ENCODE data around the gene WBP2.

Gene WBP2

DNA sequence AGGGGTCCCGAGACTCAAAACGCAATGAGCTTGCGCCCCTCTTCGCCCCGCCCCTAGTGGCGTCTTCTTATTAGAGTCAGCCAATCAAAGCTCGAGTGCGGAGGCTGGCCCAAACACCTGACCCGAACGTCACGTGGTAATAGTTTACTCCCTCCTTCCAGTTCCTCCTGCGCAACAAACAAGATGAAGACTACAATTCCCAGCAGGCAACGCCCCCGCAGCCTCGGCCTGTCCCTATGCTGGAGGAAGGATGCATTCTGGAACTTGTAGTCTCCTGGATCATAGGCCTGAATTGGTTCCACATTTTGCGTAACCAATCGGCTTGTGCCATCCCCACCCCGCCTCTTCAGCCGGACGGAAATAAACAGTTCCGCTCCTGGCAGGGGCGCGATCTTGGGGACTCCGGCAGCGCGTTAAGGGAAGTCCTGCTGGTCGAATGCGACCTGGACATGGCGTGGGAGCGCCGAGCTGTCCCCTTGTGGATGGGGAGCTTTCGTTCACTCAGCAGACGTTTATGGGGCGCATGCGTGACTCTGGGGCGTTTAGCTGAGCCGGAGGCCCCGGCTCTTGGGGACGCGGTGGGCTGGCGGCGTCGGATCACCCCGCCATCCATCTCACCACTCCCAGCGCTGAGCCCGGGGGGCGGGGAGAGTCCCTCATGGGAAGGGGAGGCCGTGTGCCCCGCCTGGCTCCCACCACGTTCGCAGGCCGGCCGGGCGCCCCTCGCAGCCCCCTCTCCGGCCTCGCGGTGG is at the start of gene WBP2:
WBP2 (minus strand) TSS at position 26 of the 752 bp plus-strand sequence. CDS start 38 bp downstream, outside the sequence.
- DNase-seq, result peak; percentile 81 to 100 (median 98)

GRCh38 chr17:75902406-75902805 is 47.3 kb upstream of the WBP2 start:
- no peak for DNase-seq

GRCh38 chr17:75901727-75902126 is 46.6 kb upstream of the WBP2 start:
- no peak for DNase-seq

DNA sequence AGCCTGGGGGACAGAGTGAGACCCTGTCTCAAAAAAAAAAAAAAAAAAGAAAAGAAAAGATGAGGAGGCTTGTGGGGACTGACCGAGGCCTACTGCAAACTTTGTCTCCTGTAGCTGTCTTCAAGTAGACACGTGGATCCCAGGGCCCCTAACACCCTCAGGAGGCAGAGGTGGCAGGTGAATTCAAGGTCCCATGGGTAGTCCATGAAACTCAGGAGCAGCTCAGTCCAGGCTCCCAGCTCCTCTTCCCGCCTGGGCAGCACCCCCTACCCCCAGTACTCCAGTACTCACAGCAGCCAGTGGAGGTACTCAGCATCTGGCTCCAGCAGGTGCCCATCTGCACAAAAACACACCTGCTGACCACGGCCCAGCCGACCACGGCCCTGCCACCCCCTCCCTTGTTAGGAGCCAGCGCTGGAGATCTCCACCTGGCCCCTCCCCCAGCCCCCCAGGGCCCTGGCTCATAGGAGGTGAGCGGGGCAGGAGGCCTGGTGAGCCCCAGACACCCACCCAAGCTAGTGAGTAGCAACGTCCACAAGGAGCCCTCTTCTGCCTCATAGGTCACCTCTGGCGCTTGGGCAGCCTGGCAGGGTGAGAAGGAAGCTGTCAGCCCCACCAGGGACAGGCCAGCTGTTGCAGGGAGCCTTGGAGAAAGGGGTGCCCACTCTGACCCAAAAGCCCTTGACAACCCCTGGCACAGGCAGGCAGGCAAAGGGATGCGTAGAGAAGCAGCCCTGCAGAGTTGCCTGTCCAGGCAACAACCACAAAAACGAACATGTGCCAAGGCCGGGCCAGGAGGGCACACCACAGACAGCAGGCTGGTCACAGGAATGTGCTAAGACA is 45.8 kb upstream of the WBP2 start:
- no peak for DNase-seq

DNA sequence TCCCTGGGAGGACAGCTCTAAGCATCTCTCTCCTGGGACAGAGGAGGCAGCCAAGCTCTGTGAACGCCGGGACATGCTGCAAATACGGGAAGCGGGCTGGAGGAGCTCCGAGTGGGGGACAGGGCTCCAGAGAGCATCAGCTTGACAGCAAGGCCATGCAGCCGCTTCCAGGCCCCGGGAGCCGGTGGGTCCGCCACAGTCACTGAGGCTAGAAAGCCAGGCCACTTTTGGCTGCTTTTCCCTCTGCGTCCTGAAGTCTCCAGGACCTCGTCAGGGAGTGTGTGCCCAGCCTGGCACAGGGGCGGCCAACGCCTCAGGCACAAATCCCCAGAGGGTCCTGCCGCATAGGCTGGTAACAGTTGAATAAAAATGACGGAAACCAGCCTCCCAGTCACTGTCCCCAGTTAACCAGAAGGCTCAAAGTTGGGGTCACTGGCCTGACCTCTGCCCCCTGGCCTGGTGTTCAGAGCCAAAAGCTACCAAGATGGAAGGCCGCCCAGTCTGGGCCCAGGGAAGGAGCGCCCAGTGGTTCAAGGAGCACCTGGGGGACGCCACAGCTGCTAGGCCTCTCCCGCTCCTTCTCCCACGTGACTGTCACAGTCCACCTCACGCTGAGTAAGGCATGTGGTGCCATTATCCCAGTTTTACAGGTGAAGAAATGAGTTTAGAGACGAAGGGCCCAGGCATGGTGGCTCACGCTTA is 44.8 kb upstream of the WBP2 start:
- DNase-seq, result no peak

DNA sequence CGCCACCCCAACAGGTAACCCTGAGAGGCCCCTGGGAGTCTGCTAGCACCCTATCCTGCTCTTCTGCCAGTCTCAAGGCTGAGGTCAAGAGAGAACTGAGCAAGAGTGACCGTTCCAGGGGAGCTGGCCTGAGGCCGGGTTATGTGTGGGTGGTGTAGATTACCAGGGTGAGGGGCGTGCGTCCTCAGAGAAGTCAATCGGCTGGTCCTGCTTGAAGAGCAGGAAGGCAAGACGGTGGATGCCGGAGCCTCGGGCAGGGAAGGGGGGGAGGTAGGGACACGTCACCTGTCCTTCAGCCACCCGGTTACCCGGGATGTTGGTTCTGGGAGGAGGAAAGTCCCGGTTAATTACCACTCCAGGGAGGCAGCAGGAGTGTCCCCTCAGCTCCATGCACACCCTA is 44.2 kb upstream of the WBP2 start:
- no peak for DNase-seq

DNA sequence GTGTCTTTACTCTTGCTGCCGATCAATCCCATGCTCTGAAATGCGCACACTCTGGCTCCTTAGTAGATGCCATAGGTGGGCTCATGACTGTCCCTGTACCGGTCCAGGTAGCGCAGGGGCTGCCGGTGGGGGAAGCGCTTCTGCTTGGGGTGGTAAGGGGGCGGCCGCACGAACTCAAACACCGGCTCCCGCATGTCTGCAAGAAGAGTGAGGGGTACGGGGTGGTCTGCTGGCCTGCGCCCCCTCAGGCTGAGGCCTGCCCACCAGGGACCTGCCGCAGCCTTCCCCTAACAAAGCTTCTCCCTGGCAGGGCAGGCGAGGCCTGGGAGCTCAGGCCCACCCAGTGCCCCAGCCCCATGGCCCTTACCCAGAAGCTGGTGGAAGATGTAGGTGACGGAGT is 43.7 kb upstream of the WBP2 start:
- no peak for DNase-seq

DNA sequence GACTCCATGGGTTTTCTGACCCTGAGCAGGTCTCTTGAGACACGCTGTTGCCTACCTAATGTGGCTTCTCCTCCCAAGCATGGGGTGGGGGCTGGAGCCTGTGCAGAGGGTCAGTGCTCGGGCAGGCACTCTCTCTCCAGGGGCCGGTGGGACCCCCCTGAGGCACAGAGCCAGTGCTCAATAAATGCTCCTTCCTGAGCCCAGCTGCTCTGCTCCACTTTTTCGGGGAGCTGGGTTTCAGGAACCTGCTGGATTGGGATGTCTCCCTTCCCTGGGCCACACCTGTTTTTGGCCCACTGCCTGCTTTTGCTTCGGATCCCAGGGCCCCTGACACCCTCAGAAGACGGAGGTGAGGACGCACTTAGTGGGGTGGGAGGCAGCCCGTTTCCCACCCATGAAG is 42.9 kb upstream of the WBP2 start:
- no peak for DNase-seq

- peak in 7 of 14 donors; percentile 36 to 78 (median 67) for DNase-seq
These were observed 42.3 kb upstream of the WBP2 start for GRCh38 chr17:75897160-75898019.

GRCh38 chr17:75896415-75897159 is 41.5 kb upstream of the WBP2 start, which contains the start of gene TRIM65:
Gene TRIM65, minus strand, starts transcription at chr17:75896951. Its CDS starts 14 bp downstream, at chr17:75896937.
- peak in 13 of 14 donors; percentile 38 to 87 (median 78) for DNase-seq

DNA sequence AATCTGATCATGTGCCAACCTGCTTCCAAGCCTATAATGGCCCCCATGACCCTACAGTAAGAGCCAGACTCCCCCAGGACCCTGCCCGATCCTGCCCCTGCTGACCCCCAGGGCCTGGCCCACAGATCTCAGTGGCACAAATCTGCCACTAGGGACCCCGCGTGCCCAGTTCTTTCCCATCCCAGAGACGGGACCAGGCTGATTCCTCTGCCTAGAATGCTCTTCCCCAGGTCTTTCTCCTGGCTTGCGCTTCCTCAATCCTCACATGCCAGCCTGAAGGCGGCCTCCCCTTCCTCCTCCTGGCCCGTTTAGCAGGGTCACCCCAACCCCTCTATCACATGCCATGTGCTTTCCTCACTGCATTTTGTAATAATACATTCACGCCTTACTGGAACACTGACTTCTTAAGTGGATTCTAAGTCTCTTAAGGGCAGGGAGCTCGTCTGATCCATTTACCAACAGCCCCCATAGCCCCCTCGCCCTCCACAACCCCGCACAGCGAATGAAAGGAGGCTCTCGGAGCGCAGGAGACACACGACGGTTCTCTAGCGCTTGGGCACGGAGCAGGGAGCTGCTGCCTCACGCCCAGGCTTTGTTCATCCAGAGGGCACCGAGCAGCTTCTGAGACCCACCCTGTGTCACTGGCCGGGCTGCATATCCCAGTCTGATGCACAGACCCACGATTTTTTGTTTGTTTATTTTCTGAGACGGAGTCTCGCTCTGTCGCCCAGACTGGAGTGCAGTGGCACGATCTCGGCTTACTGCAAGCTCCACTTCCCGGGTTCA is 40.4 kb upstream of the WBP2 start:
- peak in 2 of 14 donors; percentile 20 to 33 for DNase-seq

DNA sequence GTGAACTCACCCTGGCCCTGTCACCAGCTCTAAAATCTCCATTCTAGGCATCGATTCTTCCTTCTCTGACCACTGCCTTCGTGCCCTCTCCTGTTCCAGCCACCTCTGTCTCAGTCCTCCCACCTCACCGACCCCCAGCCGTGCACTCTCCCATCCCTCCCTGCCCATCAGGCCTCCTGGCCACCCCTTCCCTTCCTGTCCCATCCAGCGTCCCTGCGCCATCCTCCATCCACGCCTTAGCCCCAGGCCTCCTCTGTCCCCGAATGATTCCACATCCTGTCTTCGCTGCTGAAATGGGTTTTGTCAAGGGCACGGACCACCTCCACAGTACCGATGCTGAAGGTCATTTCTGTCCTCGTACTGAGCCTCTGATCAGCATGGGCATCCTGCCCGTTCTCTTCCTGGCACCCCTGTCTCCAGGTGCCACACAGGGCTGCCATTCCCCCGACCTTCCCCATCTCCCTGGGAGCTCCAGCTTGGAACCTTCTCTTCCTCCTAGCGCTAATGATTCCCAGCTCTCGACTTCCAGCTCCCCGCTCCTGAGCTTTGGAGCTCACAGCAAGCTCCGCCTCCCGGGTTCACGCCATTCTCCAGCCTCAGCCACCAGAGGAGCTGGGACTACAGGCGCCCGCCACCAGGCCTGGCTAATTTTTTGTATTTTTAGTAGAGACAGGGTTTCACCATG is 39.1 kb upstream of the WBP2 start:
- DNase-seq, result peak in 1 of 14 donors; percentile 25

- no peak for DNase-seq
These were observed 38.3 kb upstream of the WBP2 start for GRCh38 chr17:75893305-75894048.

DNA sequence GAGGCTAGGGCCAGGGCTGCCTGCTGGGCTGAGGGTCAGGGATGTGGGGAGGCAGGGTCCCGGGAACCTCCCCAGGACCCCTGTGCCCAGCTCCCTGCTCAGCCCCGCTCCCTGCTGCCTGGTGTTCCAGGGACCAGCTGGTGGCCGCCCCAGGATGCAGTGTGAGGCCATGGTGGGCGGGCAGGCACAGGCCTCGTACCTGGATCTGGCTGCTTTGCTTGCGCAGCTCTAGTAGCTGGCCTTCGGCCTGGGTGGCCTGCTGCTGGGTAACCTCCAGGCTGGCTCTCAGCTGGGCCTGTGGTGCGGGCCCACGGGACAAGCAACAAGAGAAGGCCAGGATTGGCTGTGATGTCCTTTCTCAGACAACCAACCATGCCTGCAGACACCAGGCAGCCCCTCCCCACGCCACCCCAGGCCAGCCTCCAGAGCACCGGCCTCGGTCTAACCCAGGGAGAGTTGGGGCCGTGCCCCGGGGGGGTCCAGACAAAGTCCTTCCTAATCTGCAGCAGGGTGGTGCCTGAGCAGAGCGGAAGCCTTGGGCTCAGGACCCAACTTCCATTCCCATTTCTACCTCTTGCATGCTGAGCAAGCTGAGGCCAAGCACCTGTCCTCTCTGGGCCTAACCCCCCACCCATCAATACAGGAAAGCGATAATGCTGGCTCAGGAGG is 37.6 kb upstream of the WBP2 start:
- DNase-seq, result peak in 6 of 14 donors; percentile 27 to 71 (median 54)

- DNase-seq, result no peak
These were observed 36.7 kb upstream of the WBP2 start for GRCh38 chr17:75891605-75892555.

- no peak for DNase-seq
These were observed 36.0 kb upstream of the WBP2 start for GRCh38 chr17:75891022-75891604.

DNA sequence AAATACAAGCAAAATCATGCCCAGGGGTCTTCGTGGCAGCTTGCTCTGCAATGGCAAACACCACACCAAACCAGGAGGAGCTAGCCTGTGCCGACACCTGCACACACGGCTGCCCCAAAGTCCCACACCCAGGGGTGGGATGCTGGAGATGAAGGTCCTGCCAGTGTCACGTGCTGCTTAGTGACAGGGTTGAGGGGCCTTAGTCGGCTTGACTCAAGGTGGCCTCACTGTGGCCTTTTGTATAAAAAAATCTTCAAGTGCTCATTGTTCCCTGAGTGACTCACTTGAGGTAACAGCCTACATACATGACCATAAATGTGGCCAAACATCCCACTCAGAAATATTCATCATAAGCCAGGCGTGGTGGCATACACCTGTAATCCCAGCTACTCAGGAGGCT is 34.3 kb upstream of the WBP2 start:
- no peak for DNase-seq

Measured in C1 segment of cervical spinal cord (tissue), 14 donors.